HPDE6-E6E7 (cell line): ENCODE measurements around the gene RPL19.
"Not testable (repeated sequence)": the region's sequence is repeated elsewhere in the genome, so short reads cannot be mapped to it uniquely, and the experiment has no call there.

ENCODE experiments used
- DNase-seq: peaks from one replicate; pipeline ENCODE4 v3.0.0; 2011; ENCODE audit warnings: missing footprints; ENCODE audit errors: extremely low spot score

The RPL19 gene

DNA sequence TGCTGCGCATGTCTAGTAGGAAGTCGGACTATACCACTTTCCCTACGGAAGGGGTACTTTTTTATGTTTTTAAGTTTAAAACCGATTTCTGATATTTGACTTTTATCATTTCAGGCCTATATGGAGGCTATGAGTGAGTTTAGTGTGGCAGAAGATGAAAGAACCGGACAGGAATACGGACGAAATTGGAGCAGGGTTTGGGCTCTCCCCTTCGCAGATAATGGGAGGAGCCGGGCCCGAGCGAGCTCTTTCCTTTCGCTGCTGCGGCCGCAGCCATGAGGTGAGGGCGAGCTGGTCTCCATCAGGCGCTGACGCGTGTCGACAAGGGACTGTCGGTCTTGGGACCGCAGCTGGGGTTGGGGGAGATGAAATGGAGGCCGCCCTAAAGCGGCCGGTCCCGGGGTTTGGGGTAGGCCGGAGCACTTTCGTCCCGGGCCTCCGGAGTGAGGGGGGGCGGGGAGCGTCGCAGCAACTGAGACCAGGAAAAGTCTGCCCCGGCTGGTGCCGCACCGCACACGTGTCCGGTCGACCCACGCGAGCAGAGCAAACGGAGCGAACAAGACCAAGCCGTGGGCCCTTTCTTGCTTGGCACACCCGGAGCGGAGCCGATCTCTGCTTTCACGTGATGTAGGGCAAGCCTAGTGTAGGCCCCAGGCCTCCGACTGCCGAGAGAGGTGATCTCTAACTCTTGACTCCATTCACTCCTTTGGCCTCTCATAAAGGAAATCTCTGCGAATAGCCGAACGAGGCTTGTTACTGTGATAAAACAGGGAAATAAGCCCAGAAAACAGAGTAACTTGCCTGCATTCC lies at the start of gene RPL19:
Gene RPL19, plus strand, starts transcription at position 214 of the 810 bp plus-strand sequence. Its CDS starts 62 bp downstream, at position 276.
- peak; percentile 72 for DNase-seq

DNA sequence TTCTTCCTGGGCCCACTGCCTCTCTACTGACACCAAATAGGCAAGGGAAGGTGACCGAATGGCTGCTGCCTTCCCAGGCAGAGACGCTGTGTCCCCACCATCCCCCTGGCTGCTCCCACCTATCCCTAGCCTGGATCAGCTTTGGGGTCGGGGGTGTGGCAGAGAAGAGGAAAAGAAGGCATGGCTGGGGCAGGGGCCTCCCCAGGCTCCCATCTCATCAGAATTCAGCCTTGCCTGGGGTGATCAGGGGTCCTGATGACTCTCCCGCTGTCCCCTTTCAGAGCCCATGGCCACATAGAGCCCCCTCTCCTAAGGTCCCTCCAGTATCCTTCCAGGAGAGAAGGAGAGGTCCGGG lies 49.3 kb upstream of the RPL19 start:
- DNase-seq = no peak

DNA sequence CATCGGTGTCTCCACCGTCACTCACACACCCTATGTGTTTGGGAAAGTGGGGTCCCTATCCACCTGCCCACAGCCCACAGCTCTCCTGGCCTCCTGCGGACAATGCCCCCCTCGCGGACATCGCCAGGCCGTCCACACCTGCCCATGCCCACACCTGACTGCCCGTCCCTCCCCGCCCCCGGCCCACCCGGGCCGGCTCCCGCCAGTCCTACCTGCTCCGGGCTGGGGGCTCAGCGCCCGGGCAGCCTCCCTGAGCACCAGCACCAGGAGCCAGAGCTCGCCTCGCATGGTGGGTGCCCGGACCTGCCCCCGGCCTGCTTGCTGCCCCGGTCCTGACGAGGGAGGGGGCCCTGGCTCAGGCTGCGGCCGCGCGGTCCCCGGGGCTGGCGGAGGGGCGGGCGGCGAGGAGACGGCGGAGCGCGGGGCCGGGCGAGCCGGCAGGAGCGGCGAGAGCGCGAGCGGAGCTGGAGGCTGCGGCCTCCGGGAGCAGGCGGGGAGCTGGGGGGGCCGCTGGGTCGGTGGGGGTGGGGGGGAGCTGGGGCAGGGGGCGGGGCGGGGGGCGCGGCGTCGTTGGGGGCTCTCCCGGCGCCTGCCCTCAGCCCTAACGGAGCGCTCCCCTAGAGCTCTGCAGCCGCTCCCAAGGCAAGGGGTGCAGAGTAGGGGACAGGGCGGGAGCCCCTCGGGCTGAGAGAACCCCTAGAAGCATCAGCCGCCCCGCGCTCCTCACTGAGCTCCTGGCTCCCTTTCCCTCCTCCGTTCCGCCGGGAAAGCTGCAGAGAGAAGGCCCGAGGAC lies 48.7 kb upstream of the RPL19 start, which contains the start of gene PLXDC1:
Gene PLXDC1, minus strand, starts transcription at position 488 of the 793 bp plus-strand sequence. Its CDS starts 200 bp downstream, at position 288.
- no peak for DNase-seq

DNA sequence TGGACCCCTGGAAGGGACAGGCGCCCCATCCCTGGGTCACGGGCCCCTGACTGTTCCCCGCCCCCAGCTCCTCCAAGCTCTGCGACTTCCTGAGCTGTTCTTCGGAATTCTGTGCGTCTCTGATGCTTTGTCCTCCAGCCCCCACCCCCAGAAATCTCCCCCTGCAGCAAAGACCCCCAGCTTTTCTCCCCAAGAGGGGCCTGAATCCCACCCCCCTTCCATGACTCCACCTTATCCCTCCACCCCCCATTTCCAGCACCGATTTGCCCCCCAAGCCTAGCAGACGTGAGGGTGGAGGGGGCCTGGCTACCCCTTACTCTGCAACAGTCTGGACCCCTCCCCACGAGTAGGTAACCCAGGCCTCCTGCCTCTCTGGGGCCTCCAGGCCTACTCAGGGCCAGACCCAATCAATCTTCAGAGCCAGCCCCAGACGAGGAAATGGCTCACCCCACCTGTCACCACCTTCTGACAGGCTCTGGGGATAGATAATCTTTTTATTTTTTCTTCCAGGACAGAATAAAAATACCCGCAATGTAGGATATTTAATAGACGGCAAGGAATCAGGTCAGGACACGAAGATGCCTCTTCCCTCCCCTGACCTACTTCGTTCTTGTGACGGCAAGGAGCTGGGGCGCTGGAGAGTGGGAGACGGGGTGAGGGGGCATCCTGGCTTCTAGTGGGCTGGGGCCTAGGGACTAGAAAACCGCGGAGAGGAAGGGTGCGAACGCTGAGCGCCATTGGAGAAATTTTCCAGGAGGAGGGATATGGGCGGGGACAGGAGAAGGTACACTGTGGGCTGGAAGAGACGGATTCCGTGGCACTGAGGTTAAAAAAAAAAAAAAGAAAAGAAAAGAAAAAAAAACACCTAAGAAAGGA lies 47.9 kb upstream of the RPL19 start:
- no peak for DNase-seq

DNA sequence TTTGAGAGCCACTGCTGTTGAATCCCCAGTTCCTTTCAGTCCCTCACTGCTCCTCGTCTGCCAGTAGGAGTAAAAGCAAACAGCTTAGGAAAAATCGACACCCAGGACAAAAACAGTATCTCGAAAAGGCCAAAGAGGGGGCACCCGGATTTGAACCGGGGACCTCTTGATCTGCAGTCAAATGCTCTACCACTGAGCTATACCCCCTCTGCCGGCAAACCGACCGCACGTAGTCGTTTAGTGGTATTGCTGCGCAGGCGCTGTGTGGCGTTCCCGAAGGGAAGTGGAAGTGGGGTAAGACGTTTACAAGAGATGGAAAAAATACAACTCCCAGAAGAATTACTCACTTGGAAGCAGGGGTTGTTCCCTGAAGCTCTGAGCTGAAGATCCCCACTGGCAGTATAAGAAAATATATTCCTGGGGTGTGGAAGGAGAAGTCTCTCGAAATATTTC lies 46.5 kb upstream of the RPL19 start:
- DNase-seq = peak; percentile 57

DNA sequence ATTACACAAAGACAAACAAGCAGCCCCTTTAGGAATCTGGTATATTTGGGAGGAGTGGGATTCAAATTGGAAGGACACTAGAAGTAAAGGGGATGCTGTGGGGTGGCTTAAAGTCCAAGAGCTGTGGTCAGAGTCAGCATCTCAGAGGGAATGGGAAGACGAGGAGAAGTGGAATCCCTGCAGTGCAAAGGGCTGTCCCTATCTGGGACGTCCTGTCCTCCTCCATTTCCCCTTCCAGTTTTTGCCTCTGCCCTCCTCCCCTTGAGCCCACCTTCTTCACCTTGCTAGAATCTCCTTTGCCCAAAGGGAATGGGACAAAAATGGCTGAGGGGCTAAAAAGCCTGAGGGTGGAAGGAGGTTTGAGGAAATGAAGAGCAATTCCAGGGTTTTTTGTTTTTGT lies 44.4 kb upstream of the RPL19 start:
- no peak for DNase-seq

DNA sequence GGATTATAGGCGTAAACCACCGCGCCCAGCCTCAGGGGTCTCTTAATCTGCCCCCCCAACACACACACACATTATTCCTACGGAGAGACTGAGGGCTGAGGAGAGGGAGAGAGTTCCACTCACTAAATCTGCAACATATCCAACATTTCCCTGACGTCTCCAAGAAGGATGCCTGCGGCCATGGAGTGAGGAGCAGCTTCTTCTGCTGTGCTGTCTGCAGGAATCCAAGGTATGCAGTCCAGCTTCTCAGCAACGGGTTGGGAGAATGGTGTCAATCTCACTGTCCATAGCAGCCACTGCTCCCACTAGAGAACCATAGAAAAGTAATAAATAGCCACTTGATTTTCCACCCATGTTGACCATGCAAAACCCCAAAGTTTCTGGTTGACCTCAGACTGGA lies 43.6 kb upstream of the RPL19 start:
- no peak for DNase-seq

DNA sequence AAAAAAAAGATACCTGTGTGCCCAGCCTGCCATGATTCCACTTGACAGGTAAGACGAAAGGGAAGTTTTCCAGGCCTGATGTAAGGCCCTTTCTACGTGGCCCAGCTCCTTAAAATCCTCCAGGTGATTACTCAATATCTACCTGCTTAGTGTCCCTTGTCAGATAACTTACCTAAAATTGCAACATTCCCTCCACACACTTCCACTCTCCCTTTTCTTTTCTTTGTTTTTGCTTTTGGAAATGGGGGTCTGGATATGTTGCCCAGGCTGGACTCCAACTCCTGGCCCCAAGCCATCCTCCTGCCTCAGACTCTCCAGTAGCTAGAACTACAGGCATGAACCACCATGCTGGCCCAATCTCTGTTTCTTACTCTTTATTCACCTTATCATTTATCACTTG lies 41.5 kb upstream of the RPL19 start:
- no peak for DNase-seq

DNA sequence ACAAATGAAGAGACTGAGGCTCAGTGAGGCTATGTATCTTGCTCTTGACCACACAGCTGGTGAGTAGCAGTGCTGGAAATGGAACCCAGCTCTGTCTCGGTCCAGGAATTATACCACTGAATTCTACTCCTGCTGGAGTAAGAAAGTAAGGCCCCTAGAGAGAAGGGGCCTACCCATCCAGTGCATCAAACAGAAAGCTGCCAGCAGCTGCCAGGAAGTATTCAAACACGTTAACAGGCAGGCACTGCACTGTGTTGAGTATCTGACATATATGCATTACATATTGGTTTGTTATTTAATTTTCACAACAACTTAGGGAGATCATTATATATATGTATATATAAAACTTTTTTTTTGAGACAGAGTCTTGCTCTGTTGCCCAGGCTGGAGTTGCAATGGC lies 38.1 kb upstream of the RPL19 start:
- DNase-seq = no peak

DNA sequence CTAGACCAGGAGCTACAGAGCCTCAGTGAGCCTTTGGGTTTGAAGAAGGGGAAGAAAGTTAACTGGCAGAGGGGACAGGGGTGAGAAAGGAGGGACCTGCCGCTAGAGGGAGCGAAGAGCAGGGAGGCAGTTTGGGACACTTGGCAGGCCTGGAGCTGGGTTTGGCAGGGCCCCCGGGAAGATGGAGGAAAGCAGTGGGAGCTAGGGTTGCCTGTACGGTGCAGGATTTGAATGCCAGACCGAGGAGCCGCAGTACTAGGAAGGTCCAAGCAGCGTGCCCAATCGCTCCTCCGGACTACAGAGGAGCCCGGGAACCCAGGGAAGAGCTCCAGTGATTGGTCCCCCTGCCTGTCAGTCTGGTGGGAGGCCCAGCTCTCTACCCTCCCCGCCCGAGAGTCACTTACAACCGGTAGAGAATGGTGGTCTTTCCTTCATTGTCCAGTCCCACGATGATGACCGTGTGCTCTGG lies 35.4 kb upstream of the RPL19 start:
- DNase-seq = peak; percentile 93

DNA sequence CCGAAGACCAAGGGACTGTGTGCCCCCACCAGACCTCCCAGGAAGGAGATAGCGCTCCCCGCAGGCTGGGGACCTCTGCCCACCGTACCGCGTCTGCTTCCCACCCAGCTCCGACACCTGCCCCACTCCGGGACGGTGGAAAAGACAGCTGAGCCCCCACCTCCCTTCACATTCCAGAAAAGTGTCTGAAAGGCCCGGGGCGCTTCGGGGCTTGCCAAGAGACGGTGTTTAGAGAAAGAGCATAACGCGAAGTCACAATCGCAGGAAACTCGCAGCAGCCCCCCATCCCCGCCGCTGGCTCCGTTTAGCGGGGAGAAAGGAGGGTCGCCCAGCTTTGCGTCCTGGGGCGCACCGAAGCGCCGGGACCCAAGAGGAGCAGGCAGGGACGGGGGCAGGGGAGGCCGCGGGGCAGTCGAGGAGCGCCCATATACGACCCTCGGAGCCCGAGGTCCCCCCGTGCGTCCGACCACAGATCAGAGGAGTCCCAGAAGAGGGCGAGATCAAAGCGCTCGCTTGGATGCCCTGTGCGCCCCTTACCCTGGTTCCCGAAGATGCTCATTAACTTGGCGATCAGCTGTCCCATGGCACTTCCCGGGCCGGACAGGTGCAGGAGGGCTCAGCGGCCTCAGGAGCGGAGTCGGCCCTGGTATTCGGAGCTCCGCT lies 34.8 kb upstream of the RPL19 start:
- no peak for DNase-seq

DNA sequence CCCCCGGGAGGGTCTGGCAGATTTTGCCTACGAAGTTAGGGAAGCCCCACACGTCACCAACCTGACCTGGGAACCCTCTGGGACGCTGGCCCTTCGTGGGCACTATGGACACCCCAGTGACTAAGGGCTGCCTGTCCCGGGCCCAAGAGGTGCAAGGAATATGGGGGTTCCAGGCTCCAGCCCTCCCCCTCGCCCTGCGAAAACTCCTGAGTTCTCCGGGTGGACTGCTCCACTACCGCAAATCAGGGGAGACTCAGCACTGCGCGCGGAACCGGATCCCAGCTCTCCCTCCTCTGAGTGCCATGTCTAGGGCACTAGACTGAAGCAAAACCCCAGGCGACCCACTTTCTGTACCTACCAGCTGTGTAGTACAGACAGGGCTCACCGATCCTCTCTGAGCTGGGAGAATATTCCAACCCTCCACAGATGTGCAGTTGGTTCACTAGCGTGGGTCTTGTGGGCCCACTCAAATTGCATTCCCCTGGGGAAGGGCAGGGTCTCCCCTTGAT lies 34.2 kb upstream of the RPL19 start, which contains the start of gene ARL5C:
Gene ARL5C, minus strand, starts transcription at position 321 of the 509 bp plus-strand sequence. CDS start 401 bp downstream, outside the sequence.
- no peak for DNase-seq

DNA sequence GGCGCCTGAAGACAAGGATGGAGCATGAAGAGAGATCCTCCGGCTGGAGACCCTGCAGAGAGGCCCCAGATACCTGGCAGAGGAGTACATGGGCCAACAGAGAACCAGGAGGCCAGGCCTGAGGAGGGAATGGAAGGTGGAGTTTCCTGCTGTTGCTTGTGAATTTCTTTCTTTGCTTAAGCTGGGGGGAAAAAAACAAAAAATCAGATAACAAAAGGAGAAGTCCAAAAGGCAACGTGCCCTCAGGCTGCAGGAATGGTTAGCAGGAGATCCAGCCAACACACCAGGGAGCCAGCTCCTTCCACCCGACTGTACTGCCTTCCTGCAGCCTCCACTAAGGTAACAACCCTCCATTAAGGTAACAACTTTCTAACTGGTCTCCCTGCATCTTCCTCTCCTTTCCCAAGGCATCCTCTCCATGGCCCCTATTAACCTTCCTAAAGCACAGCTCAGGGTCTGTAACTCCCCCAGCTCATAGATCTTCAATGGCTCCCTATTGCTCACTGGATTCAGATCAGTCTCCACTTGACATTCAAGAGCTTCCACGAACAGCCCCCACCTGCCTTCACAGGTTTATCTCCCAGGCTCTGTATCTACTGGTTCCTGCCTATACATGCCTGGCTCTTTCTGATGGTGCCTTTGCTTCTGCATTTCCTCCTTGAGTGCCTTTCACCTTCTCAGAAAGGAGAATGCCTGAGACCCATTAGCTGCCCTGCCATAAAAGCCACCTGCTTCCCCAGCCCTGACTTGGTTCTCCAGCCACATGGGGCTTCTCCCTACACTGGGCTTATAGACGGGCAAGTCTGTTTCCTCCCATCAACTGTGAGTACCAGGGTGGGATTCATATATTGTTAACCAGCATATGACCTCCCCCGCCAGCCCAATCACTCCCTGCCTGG lies 33.4 kb upstream of the RPL19 start:
- no peak for DNase-seq

DNA sequence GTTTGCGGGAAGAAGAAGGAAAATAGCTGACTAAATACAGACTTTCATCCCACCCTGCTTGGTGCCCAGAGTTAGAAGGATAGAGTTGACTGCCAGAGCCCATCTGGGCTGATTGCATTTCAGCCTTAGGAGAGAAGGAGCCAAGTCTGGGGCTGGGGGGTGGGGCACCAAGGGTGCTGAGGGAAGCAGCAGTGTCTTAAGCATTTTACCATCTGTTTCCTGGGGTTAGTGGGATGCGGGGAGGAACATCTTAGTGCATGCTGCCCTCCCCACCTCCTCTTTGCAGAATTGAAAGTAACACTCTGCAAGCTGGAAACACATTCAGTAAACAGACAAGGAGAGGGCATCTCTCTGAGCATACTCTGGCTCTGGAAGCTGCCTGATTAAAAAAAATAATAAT lies 32.6 kb upstream of the RPL19 start:
- DNase-seq = no peak

DNA sequence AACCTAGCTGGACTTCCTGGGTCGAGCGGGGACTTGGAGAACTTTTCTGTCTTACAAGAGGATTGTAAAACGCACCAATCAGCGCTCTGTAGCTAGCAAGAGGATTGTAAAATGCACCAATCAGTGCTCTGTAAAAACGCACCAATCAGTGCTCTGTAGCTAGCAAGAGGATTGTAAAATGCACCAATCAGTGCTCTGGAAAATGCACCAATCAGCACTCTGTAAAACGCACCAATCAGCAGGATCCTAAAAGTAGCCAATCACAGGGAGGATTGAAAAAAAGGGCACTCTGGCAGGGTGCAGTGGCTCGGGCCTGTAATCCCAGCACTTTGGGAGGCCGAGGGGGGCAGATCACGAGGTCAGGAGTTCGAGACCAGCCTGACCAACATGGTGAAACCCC lies 31.6 kb upstream of the RPL19 start:
- DNase-seq = not testable (repeated sequence)

DNA sequence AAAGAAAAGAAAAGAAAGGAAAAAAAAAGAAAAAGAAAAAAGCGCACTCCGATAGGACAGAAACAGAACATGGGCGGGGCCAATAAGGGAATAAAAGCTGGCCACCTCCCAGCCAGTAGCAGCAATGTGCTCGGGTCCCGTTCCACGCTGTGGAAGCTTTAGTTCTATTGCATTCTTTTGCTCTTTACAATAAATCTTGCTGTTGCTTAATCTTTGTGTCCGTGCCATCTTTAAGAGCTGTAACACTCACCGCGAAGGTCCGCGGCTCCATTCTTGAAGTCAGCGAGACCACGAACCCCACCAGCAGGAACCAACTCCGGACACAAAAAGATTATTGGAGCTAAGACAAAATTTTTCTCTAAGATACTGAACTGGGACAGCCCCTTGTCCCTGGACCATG lies 31.0 kb upstream of the RPL19 start:
- DNase-seq = no peak

DNA sequence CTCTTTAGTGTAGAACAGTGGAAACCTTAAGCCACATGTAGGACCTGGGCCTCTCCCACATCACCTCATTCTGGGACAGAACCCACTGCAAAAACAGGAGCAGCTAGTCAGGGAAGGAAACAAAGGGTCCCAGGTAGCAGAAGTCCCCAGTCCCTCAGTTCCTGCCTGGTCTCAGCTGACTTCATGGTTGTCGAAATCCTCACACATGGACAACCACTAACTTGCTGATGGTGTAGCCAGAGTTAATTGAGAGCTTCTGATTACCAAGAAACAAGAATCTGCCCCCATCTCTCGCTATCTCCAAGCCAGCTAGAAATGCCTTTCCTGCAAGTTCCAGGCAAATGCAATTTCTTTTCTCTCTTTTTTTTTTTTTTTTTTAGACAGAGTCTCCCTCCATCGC lies 30.6 kb upstream of the RPL19 start:
- no peak for DNase-seq

DNA sequence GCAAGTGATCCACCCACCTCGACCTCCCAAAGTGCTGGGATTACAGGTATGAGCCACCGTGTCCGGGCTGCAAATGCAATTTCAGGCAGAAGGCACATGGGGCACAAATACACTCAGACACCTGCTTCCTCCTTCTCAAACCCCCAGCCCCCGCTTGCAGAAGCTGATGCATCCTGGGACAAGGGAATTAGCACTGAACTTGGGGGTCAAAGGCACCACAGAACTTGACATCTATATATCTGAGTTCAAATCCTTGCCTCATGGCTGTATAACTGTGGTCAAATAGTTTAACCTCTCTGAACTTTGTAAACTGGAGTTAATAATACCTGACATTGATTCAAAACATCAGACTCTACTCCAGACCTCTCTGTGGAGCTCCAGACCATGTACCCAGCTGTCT lies 30.0 kb upstream of the RPL19 start:
- no peak for DNase-seq

DNA sequence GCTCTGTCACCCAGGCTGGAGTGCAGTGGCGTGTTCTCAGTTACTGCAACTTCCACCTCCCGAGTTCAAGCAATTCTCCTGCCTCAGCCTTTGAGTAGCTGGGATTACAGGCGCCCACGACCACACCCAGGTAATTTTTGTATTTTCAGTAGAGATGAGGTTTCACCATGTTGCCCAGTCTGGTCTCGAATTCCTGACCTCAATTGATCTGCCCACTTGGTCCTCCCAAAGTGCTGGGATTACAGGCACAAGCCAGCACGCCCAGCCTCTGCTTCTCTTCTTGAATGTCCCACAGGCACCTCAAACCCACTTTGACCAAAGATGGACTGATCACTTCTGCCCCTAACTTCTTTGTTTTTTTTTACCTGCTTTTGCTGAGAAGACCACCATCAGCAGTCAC lies 29.5 kb upstream of the RPL19 start:
- no peak for DNase-seq

DNA sequence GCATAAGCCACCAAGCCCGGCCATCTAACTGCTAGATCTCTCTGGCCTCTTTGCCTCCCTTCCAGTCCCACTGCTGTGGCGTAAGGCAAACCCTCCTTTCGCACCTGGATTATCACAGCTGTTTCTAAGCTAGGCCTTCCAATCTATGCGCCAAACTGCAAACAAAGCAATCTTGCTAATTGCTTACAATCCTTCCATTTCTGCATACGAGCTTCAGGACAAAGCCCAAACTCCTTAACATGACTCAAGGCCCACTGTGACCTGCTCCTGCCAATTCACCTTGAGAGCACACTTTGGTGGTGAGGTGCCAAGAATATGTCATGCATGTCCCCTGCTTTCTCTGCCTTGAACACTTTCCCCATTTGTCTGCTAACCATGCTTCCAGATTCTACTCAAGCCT lies 28.1 kb upstream of the RPL19 start:
- DNase-seq = no peak
